Thyroid gland (tissue), 4 donors: ENCODE results near the gene ATF7. TPM values are rescaled to one million over a fixed set of nuclear protein-coding genes. Genes with fewer than 3 reads are reported as not detected.
"Not testable (repeated sequence)": the region's sequence is repeated elsewhere in the genome, so short reads cannot be mapped to it uniquely, and the experiment has no call there.

ENCODE experiments used
- DNase-seq, 2 donors: peaks; one replicate each; pipeline ENCODE4 v3.0.0-alpha.2; 2019
- H3K27ac ChIP-seq, 3 donors: fragments of 200-600 bp; sonication (generic); 1 replicate in 2 of 3; 2 replicates in 1 of 3; pipeline ENCODE4 v1.5.1; 2016 to 2019; ENCODE audit warnings: mild to moderate bottlenecking in 1 of 3, moderate library complexity in 1 of 3
- H3K27me3 ChIP-seq: fragments of 200-600 bp; sonication (generic); one replicate; pipeline ENCODE4 v1.5.1; 2019
- H3K36me3 ChIP-seq, 2 donors: fragments of 200-600 bp; sonication (generic); one replicate each; pipeline ENCODE4 v1.5.1; 2016 to 2019
- H3K4me1 ChIP-seq, 2 donors: fragments of 200-600 bp; sonication (generic); one replicate each; pipeline ENCODE4 v1.5.1; 2017 to 2019
- H3K4me3 ChIP-seq, 3 donors: fragments of 200-600 bp; sonication (generic); replicated peaks in 1 of 3; 1 replicate in 2 of 3; 2 replicates in 1 of 3; pipeline ENCODE4 v1.5.1; 2016; ENCODE audit warnings: mild to moderate bottlenecking in 1 of 3
- H3K9me3 ChIP-seq: fragments of 200-600 bp; sonication (generic); one replicate; pipeline ENCODE4 v1.5.1; 2017
- POLR2A ChIP-seq, 2 donors: fragments of 450-650 bp; IDR thresholded peaks; one replicate each; pipeline ENCODE4 v1.6.1; 2017; ENCODE audit warnings: antibody characterized with exemption in 2 of 2, mild to moderate bottlenecking in 2 of 2, moderate library complexity in 1 of 2
- WGBS, 2 donors: methylation state at CpG; one replicate each; pipeline ENCODE4 v1.1.5; 2017; 5-methylcytosine and 5-hydroxymethylcytosine counted together
- intact Hi-C: fragments of 100-400 bp; cut with DNase I; formaldehyde crosslinking; loops from one replicate; pipeline ENCODE4 v1.15.1; 2023
- total RNA-seq, 4 donors: library from RNA; depleted of rRNA; stranded (reverse); fragments of >200 nt; gene quantifications; one replicate each; pipeline ENCODE4 v1.2.3, GENCODE V29; 2016
- TF ChIP-seq, protein P1 (sequence below), 6 experiments: fragments of 200-600 bp in 3 of 6; fragments of 450-650 bp in 3 of 6; sonication (generic) in 3 of 6; IDR thresholded peaks; one replicate each; pipeline ENCODE4 v1.5.1; 2016 to 2019; ENCODE audit warnings: antibody characterized with exemption in 6 of 6, mild to moderate bottlenecking in 2 of 6, inconsistent platforms in 1 of 6, moderate library complexity in 1 of 6

ATF7 gene
- total RNA-seq, 4 donors from 2014 or later: 21.3 to 40.1 (median 37.6) TPM

DNA sequence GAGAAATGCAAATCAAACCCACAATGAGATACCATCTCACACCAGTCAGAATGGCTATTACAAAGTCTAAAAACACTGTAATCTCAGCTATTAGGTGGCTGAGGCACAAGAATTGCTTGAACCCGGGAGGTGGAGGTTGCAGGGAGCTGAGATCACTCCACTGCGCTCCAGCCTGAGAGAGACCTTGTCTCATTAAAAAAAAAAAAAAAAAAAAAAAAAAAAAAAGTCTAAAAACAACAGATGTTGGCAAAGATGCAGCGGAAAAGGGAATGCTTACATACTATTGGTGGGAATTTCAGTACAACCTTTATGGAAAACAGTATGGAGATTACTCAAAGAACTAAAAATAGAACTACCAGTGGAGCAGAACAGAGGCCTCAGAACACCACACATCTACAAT is 19.0 kb upstream of the ATF7 start:
- no peaks in the 10 kb centered on the region for H3K4me1 ChIP-seq
- H3K9me3 ChIP-seq: no peaks in the 10 kb centered on the region
- no peak overlapping the region for H3K27ac ChIP-seq
- intact Hi-C loops: no loop called here
- H3K4me3 ChIP-seq: no peak overlapping the region
- DNase-seq: no peak
- TF ChIP-seq, protein P1, sequence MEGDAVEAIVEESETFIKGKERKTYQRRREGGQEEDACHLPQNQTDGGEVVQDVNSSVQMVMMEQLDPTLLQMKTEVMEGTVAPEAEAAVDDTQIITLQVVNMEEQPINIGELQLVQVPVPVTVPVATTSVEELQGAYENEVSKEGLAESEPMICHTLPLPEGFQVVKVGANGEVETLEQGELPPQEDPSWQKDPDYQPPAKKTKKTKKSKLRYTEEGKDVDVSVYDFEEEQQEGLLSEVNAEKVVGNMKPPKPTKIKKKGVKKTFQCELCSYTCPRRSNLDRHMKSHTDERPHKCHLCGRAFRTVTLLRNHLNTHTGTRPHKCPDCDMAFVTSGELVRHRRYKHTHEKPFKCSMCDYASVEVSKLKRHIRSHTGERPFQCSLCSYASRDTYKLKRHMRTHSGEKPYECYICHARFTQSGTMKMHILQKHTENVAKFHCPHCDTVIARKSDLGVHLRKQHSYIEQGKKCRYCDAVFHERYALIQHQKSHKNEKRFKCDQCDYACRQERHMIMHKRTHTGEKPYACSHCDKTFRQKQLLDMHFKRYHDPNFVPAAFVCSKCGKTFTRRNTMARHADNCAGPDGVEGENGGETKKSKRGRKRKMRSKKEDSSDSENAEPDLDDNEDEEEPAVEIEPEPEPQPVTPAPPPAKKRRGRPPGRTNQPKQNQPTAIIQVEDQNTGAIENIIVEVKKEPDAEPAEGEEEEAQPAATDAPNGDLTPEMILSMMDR (IDR thresholded peaks at IDR 0.05): no peak
- TF ChIP-seq POLR2A (IDR thresholded peaks at IDR 0.05): no peak
- H3K36me3 ChIP-seq: no peaks in the 10 kb centered on the region
- no peaks in the 10 kb centered on the region for H3K27me3 ChIP-seq
- WGBS, 2 donors: 66 to 76% methylated on average over 3 of the region's 3 CpGs

GRCh38 chr12:53644133-53644532 is 18.0 kb upstream of the ATF7 start:
- intact Hi-C loops: no loop called here
- TF ChIP-seq, protein P1 (IDR thresholded peaks at IDR 0.05): no peak
- no peak for TF ChIP-seq POLR2A (IDR thresholded peaks at IDR 0.05)
- 57 to 72% methylated on average over 1 to 3 of the region's 3 CpGs for WGBS, 2 donors
- no peaks in the 10 kb centered on the region for H3K27me3 ChIP-seq
- H3K36me3 ChIP-seq: no peaks in the 10 kb centered on the region
- no peak for DNase-seq
- no peaks in the 10 kb centered on the region for H3K9me3 ChIP-seq
- H3K27ac ChIP-seq: no peak overlapping the region
- no peak overlapping the region for H3K4me3 ChIP-seq
- H3K4me1 ChIP-seq: no peaks in the 10 kb centered on the region

DNA sequence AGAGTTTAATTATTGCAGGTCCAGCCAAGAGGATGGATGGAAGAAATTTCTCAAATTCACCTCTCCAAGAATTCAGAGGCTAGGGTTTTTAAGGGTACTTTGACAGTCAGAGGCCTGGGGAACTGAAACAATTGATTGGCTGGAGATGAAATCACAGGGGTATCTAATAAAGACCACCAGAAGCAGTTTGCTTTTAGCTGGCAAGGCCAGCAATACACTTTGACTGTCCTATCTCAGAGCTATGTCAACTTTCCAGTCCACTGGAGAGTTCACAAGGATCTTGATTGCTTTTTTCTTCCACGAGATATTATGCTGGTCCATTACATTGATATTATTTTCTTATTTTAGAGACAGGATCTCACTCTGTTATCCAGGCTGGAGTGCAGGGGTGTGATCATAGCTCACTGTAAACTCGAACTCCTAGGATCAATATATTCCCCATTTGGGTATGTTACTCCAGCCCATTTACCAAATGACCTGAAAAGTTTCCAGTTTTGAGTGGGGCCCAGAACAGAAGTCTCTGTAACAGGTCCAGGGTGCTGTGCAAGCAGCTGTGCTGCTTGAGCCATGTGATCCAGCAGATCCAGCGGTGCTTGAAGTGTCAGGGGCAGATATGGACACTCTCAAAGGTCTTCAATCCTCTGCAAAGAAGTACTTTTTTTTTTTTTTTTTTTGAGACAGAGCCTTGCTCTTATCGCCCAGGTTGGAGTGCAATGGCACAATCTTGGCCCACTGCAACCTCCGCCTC is 17.2 kb upstream of the ATF7 start:
- H3K9me3 ChIP-seq: no peaks in the 10 kb centered on the region
- intact Hi-C loops: no loop called here
- no peaks in the 10 kb centered on the region for H3K36me3 ChIP-seq
- peak in 1 of 2 donors; percentile 17 for DNase-seq
- 56 to 62% methylated on average over 5 of the region's 5 CpGs for WGBS, 2 donors
- H3K27me3 ChIP-seq: no peaks in the 10 kb centered on the region
- H3K4me1 ChIP-seq: no peaks in the 10 kb centered on the region
- TF ChIP-seq, protein P1 (IDR thresholded peaks at IDR 0.05): no peak
- TF ChIP-seq POLR2A (IDR thresholded peaks at IDR 0.05): no peak
- H3K4me3 ChIP-seq: no peak overlapping the region
- H3K27ac ChIP-seq: no peak overlapping the region

DNA sequence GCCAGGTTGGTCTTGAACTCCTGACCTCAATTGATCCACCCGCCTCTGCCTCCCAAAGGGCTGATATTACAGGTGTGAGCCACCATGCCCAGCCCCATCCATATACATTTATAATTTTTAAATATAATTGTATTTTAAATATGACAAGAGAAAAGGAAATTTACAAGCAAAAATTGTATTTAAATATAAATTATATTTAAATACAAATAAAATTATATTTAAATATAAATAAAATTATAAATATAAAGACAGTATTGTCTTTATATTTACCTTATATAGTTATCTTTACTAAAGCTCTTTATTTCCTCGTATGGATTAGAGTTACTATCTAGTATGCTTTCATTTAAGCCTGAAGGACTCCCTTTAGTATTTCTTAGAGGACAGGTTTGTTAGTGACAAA is 11.9 kb upstream of the ATF7 start:
- no peak for DNase-seq
- Histone ChIP-seq H3K27me3 (no peaks in the 10 kb centered on the region), H3K4me3 (no peak overlapping the region), H3K9me3 (no peaks in the 10 kb centered on the region), H3K4me1 (no peaks in the 10 kb centered on the region), H3K36me3 (no peaks in the 10 kb centered on the region), H3K27ac (no peak overlapping the region)
- WGBS, 2 donors: 89 to 97% methylated on average over 2 of the region's 2 CpGs
- no peak for TF ChIP-seq POLR2A (IDR thresholded peaks at IDR 0.05)
- TF ChIP-seq, protein P1 (IDR thresholded peaks at IDR 0.05): no peak
- intact Hi-C loops: no loop called here

GRCh38 chr12:53636641-53637040 is 10.5 kb upstream of the ATF7 start:
- Histone ChIP-seq H3K27me3 (no peaks in the 10 kb centered on the region), H3K4me1 (no peaks in the 10 kb centered on the region), H3K27ac (no peak overlapping the region), H3K36me3 (no peaks in the 10 kb centered on the region), H3K9me3 (no peaks in the 10 kb centered on the region), H3K4me3 (no peak overlapping the region)
- intact Hi-C loops: no loop called here
- TF ChIP-seq, protein P1 (IDR thresholded peaks at IDR 0.05): no peak
- no peak for TF ChIP-seq POLR2A (IDR thresholded peaks at IDR 0.05)
- no peak for DNase-seq
- 60 to 64% methylated on average over 2 of the region's 2 CpGs for WGBS, 2 donors

GRCh38 chr12:53635708-53636107 is 9.5 kb upstream of the ATF7 start:
- H3K4me1 ChIP-seq, DNase-seq, H3K27me3 ChIP-seq, H3K9me3 ChIP-seq, intact Hi-C loops, H3K27ac ChIP-seq, H3K36me3 ChIP-seq, H3K4me3 ChIP-seq: not testable (repeated sequence)
